ENCODE measurements around the gene CCDC33.
"Not testable (repeated sequence)": the region's sequence is repeated elsewhere in the genome, so short reads cannot be mapped to it uniquely, and the experiment has no call there.

CCDC33 gene

GRCh38 chr15:74338676-74339075 lies 102.5 kb downstream of the CCDC33 start:
- DNase-seq = no peak

DNA sequence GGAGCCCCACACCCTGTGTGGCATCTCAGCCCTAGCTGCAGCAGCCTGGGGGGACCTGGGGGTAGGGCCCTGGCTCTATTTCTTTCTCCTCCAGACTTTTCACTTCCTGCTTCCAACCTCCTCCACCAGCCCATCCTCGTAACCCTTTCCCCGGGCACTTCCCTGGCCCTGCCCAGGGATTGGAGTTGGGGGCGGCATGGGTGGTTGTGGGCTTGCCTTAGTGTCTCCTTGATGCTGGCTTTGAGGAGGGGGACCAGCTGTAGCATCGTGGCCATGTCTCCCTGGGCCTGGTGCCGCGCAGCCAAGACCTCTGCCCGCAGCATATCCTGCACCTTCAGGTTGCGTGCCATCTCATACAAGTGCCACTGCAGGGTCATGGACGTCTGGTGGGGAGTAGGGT lies 103.2 kb downstream of the CCDC33 start:
- DNase-seq = no peak

- no peak for DNase-seq
These were observed 104.0 kb downstream of the CCDC33 start for GRCh38 chr15:74340150-74340549.

DNA sequence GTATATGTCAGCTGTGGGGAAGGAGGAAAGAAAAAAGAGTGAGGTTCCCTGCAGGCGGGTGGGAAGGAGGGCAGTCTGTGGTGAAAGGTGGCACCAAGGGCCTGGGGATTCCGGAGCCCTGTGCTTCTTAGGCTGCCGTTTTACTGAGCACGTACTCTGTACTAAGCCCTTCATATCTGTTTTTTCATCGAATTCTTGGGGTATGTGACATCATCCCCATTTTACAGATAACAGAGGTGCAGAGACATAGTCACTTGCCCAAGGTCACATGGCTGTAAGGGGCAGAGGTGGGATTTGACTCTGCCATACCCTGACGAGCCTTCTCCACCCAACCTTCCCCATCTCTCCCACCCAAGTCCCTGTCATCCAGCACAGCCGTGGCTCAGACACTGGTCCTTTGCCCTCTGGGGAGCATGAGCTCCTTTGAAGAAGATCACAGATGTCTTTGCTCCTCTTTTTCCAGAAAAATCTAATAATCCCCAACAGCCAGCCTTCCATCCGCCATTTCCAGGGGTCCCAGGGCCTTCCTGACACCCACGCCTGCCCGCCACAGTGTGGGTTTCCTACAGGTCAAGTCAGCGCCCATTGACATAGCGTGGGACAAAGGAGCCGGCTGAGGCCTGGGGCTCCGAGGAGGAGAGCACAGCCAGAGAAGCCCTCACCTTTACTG lies 107.1 kb downstream of the CCDC33 start:
- no peak for DNase-seq

DNA sequence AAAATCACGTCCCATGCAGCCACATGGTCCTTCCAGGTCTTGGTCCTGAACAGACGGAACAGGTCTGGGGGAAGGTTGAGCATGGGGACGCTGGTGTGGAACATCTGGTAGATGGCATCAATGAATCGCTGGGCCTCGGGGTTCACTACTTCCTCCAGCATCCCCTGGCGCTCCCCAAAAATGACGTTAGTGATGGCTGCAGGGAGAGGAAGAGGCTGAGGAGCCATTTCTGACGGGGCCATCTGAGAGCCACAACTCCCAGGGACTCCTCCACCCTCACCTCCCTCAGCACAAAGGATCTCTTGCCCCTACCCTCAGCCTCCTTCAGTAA lies 107.6 kb downstream of the CCDC33 start:
- no peak for DNase-seq

DNA sequence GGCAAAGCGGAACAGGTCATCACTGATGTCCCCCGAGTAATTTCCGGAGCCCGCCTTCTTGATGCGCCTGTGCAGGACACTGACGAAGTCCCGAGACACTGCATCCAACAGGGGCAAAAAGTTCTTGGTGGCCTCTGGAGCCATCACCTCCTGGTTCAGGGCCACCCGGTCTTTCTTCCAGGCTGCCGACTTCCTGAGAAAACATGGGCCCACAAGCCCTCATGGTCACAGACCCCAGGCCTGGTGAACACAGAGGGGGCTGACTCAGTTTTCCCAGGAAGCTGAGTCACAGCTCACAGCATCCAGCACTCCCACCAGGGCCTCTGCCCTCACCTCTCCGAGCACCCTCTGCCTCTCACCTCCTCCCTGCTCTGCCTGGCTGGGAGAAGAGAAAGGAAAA lies 108.9 kb downstream of the CCDC33 start:
- DNase-seq = no peak

GRCh38 chr15:74347757-74348250 lies 111.7 kb downstream of the CCDC33 start:
- DNase-seq = no peak

DNA sequence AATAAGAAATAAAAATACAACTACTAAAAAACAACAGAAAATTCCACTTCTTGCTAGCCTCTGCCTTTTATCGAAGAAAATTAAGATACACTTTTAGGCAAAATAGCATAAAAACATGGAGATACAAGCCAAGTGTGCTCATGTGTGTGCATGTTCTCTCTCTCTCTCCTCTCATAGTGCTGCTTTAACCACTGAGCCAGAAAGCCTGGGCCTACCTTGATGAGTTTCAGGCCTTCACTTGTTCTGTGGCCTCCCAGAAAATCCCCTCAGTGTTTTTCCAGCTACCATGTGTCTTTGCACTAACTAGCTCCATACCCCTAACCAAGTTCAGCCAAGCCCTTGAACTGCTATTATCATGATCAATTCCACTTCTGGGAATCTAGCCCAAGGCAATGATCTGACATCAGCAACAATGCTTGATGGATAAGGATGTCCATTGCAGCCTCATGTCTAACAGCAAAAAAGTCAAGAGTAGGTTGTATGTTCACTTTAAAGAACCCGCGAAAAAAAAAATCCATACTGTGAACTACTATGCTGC lies 113.2 kb downstream of the CCDC33 start:
- DNase-seq = no peak

GRCh38 chr15:74350295-74351275 lies 114.5 kb downstream of the CCDC33 start:
- DNase-seq = no peak

GRCh38 chr15:74351670-74352069 lies 115.5 kb downstream of the CCDC33 start:
- DNase-seq = no peak

DNA sequence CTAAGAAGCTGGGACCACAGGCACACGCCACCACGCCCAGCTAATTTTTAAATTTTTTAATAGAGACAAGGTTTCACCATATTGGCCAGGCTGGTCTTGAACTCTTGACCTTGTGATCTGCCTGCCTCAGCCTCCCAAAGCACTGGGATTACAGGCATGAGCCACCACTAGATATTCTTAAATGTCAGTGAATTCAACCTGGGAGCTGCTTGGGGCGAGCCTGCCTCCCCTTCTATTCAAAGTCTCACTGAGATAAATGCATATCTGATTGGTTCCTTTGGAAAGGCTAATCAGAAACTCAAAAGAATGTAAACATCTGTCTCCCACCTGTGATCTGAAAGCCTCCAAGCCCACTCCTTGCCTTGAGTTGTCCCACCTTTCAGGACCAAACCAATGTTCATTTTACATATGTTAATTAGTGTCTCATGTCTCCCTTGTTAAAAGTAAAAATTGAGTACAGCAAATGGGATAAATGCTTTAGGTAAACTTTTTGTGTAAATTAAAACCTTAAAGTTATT lies 116.3 kb downstream of the CCDC33 start:
- no peak for DNase-seq

- DNase-seq = not testable (repeated sequence)
These were observed 117.9 kb downstream of the CCDC33 start for GRCh38 chr15:74353992-74354391.

DNA sequence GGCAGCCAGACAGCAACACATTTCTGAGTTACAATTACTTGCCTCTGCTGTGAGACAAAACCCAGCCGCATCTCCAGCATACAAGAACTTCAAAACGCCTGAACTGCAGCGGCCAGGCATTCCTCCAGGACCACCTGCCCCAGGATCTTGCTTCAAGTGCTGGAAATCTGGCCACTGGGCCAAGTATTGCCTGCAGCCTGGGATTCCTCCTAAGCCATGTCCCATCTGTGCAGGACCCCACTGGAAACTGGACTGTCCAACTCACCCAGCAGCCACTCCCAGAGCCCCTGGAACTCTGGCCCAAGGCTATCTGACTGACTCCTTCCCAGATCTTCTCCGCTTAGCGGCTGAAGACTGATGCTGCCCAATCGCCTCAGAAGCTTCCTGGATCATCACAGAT lies 119.9 kb downstream of the CCDC33 start:
- DNase-seq = not testable (repeated sequence)

GRCh38 chr15:74357514-74357913 lies 121.4 kb downstream of the CCDC33 start:
- DNase-seq = not testable (repeated sequence)

- not testable (repeated sequence) for DNase-seq
These were observed 123.2 kb downstream of the CCDC33 start for GRCh38 chr15:74359376-74359775.

DNA sequence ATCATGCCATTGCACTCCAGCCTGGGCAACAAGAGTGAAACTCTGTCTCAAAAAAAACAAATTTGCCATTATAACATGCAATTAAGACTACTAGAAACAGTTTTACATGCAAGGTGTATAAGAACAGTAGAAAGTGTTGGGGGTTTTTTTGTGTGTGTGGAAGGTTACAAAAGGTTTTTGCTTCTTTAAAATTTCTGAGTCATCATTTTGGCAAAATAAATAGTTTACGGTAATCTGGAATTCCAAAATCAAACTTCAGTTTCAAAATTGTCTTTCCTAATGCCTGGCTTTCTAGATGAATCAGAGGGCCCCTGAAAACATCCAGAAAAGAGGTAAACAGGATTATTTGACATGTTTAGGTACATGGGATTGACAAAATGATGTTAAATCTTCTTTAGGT lies 124.7 kb downstream of the CCDC33 start:
- DNase-seq = not testable (repeated sequence)

DNA sequence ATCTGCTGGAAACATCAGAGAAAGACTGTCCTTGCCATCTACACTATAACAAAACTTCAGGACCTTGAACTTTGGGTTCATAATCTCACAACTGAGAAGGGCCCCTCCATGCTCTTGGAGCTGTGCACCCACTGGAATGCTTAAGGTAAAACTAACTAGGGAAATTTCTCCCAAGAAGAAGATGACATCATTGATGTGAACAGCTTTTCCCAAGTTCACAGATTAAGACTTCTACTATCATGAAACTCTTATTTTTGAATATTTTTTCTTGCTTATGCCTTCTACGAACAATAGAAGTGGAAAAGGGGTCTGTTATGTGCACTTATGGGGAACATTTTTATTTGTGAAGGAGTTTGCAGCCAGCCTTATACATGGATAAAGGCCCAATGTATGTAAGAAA lies 126.4 kb downstream of the CCDC33 start:
- DNase-seq = no peak

DNA sequence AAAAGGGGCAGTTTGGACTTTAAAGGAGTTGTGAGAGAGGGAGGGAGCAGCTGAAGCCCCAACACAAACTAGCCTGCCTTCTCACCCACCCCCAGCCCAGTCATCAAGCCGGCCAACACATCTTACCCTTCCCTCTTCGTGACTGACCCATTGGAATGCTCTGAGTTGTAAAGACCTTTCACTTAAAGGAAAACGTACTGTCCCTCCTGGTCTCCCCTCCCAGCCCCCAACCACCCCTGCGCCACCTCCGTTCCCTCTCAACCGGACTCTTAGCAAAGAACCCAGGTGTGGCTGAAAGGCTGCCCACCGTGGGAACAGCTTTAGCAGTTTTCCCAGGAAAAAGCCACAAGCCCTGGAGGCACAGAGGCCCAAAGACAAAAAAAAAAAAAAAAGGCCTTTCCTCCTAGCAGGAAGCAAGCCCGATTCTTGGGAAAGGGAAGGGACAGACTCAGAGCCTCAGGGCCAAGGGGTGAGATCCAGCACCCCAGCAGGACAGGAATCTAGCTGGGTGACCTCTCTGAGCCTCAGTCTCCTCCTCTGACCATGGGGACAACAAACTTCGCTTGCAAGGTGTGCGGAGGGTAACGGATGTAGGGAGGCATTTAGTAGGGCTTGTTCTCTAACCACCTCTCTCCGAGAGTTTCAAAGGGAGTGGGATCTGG lies 128.9 kb downstream of the CCDC33 start:
- no peak for DNase-seq

DNA sequence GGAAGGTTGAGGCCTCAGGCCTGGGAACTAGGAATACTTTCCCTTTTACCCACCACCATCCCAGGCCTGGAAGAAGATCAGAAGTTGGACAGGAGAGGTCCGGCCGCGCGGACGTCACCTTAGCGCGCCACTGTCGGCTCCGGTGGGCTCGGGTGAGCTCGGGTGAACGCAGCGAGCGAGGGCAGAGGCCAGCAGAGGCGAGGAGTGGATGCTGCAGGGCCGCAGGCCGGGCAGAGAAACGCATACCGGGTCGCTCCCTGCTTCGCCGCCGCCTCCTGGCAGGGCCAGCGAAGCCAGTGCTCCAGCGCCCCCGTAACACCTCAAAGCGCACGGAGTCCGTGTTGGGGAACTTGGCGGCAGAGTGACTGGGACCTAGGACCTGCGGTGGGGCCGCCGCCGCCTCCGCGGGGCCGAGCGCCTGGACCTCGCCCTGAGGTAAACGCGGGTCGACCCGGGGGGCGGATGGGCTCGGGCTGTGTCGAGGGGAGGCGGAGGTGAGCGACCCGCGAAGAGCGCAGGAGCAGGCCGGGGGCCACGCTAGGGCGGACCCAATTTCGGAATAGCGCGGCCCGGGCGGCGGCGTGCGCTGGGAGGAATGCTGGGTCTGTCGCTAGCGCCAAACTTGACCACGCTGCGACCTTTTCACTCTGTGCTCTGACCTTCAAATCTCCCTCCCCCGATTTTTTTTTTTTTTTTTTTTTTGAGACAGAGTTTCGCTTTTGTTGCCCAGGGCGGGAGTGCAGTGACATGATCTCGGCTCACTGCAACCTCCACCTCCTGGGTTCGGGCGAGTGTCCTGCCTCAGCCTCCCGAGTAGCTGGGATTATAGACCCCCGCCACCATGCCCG lies 129.7 kb downstream of the CCDC33 start:
- DNase-seq = no peak

DNA sequence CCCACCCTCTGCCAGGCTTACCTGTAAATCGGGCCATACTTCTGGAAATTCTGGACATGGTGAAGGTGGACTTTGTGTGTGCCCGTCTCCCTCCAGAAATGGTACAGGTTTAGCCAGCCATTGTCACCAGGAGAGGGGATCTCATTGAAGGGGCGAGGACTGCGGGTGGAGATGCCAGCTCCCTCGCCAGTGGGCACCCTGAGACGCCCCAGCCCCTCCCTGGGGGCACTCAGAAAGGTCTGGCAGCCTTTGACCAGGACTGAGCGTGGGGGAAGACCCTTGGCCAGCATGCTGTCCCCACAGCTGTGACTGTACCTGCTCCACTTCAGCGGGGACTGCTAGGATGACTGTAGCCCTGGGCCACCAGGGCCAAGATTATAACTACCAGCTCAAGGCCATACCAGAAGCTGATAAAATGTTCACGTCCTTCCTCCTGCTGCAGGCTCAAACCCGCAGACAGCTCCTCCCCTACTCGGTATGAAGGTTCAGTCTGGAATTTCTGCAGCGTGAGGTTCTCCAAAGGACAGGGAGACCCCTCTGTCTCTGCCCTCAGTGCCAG lies 131.2 kb downstream of the CCDC33 start, which contains the start of gene CYP11A1:
Gene CYP11A1 (minus strand): TSS at position 351 of the 559 bp plus-strand sequence. CDS start 61 bp downstream, at position 290.
- DNase-seq = no peak

- DNase-seq = no peak
These were observed 132.0 kb downstream of the CCDC33 start for GRCh38 chr15:74368121-74368520.

Measured in NCI-H524 treated with DMSO at 0.1 percent for 48 hours (cell line).